HG03280 (cell line): Measurements from ENCODE around the gene DTNA.
"Not testable (repeated sequence)": the region's sequence is repeated elsewhere in the genome, so short reads cannot be mapped to it uniquely, and the experiment has no call there.

Experiments used
- ATAC-seq: cut with Tn5 transposase; IDR thresholded peaks from one replicate; pipeline ENCODE4 v1.9.1; 2021; ENCODE audit warnings: mild to moderate bottlenecking, moderate library complexity; ENCODE audit not compliant: unreplicated experiment

DTNA gene

DNA sequence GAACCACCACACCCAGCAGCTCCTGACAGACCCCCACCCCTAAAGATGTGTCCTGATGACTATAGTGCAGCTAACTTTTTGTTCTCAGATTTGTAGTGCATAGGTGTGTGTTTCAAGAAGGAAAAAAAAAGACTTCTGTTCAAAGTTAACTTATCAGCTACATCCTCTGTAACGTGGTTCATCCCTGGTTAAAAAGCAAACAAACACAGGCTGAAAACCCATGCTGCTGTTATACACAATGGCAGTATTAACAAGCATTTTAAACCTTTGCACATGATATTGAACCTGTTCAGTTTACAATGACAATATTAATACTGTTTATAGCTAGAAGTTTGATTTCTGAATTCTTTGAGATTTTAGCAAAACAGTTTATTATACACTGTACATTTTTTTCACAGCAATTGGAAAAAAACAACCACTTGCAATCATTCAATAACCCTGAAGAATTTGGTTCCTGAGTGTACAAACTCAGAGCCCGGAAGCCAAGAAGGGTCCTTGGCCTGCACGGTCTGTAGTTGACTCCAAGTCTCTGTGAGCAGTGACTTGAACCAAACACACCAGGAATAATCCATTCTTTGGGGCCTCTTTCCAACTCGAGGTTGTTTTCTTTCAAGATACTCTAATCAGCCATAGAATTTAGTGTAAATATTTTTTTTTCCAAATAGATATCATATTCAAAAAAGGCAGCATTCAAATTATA is 177.9 kb downstream of the DTNA start:
- ATAC-seq, result no peak

DNA sequence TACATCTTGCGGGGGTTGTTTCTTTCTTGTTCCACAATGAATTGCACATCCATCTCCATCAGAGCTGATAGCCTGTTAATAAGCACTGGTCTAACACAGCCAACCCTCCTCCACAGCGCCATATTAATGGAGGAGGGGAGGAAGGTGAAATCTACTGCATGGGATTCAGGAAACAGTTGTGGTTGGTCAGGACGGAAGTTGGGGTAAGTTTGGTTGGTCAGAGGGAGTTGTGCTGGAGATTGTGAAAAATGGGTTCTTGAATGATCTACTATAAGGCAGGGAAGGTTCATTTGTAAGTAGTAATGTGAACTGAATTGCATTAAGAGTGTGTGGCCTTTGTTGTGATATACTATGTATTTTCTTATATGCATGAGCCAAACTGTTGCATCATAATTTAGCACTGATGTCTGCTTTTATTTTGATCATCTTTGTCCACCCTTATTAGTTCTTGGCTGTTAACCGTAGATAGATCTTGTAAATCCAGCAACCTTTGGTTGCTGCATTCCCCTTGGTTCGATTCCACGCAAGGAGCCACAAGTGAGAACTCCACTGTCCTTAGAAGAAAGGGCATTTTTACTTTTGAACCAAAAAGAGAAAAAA is 180.5 kb downstream of the DTNA start:
- no peak for ATAC-seq

DNA sequence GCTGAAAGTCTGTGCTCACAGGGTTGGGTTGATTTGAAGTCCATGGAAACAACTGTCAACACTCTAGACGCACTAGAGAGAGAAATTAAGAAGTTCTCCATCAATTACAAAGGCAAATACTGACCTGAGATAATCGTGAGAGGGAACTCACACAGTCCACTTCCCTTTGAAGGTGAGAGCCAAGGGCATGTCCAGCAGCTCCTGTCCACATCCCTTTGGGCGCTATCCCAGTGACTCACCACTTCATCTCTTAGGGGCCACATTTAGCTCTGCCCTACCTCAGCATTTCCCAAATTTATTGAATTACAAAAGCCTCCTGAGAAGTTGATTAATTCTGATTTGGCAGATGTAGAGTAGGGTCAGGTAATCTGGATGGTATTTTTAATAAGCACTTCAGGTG is 182.3 kb downstream of the DTNA start:
- no peak for ATAC-seq

DNA sequence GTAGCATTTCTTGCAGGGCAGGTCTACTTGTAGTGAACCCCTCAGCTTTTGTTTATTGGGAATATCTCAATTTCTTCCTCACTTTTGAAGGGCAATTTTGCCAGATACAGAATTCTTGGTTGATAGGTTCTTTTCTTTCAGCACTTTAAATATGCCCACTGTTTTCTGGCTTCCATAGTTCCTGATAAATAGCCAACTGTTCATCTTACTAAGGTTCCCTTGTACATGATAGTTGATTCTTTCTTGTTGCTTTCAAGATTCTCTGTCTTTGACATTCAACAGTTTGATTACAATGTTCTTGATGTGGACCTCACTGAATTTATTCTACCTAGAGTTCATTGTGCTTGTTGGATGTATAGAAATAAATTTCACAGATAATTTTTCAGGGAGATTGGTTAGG is 183.1 kb downstream of the DTNA start:
- no peak for ATAC-seq

DNA sequence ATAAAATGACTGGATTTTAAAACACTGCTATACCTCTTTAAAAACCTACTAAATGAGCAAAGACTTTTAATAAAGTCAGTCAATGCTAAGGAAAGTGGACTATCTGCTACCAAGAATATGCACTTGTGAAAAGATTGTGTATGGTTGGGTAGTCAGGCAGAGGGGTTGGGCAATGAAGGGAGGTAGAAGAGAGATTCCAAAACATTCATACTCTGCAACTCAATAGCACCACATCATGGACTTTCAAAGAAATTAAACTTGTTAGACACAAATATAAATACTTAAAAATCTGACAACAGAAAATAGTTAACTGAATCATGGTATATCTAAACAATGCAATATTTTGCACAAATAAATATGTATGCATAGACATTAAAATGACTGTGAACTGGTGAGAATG is 191.2 kb downstream of the DTNA start:
- ATAC-seq, result no peak

DNA sequence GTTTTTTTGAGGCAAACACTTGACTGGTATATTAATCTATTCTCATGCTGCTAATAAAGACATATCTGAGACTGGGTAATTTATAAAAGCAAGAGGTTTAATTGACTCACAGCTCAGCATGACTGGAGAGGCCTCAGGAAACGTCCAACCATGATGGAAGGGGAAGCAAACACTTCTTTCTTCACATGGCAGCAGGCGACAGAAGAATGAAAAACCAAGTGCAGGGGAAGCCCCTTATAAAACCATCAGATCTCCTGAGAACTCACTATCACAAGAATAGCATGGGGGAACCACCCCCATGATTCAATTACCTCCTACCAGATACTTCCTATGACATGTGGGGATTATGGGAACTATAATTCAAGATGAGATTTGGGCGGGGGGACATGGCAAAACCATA is 194.9 kb downstream of the DTNA start:
- ATAC-seq, result no peak

DNA sequence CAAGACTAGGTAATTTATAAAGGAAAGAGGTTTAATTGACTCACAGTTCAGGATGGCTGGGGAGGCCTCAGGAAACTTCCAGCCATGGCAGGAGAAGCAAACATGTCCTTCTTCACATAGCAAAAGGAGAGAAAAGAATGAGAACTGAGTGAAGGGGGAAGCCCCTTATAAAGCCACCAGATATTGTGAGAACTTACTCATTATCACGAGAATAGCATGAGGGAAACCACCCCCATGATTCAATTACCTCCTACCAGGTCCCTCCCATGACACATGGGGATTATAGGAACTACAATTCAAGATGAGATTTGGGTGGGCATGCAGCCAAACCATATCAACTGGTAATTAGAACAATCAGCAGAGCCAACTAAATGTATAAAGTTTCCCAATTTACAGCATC is 196.9 kb downstream of the DTNA start:
- ATAC-seq, result not testable (repeated sequence)

DNA sequence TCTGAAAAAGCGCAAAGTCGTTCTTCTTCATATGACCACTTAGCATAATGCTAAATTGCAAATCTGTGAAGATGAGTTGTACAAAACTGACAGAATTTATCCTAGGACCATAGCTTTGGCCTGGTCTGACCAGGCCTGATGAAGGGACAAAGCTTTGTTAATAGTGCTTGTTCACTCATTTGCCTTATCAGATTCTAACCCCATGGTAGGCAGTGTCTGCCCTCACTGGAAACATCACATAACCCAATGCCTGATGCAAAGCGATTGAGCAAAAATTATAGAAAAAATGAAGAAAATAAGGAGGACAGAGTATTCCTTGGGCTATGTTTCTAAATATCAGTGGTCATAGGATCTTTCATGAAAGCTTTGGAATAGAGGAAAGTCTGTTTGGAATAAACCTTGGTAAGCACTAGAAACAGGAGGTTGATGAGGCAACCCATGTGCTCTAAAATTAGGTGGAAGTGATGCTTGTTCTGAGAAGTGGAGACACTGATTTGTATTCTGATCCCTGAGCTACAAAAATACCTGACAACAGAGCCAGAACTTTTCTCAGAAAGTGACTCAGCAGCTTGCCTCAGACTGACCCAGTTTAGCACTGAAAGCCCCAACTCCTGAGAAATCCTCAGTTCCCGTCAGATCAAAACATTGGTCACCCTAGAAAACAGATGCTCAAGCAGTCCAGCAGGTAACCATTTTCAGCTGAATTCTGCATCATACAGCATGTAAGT is 199.7 kb downstream of the DTNA start:
- no peak for ATAC-seq

DNA sequence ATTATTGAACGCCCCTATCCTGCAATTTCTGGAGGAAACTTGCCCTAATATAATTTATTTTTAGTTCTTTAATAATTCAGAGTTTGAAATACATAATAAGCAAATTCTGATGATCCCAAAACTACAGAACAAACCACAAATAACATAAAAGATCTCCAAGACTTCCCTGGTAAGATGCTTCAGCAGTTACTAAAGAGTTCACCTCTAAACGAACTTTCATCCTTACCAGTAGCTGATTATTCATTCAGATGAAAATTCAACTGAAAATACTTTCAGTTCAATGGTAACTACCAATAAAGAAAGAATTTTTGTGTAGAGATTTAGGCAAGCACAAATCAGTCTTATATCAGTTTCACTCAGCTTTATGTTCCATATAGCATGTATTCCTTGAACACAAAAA is 201.0 kb downstream of the DTNA start:
- ATAC-seq, result no peak

DNA sequence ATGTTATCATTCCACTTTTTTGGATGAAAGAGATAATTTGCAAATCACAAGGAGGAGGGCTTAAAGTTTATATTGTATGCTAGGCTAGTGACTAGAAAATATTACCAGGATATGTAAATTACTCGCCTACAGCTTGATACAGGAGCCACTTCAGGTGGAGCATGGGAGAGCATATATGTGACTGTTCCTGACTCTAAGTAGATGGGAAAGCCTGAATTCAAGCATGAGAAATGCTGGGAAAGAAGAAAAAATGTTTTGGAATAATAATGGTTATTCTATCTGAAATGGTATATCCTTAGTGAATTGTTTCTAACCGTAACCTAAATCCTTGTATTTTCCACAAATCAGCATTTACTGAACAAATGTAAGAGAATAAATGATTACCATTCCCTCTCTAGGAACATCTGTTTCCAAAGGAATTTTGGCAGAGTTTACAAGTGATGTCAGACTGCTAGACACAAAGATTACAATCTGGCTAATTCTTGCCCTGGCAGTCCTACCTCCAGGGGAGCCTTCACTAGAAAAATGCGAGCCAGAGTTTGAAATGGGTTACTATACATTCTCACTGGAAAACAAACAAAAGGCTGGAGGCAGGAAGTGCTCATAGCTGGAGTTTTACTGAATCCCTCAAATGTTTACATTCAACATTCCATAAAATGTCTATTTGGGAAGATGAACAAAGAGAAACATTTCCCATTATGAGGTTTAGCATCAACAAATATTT is 201.7 kb downstream of the DTNA start:
- ATAC-seq, result no peak

DNA sequence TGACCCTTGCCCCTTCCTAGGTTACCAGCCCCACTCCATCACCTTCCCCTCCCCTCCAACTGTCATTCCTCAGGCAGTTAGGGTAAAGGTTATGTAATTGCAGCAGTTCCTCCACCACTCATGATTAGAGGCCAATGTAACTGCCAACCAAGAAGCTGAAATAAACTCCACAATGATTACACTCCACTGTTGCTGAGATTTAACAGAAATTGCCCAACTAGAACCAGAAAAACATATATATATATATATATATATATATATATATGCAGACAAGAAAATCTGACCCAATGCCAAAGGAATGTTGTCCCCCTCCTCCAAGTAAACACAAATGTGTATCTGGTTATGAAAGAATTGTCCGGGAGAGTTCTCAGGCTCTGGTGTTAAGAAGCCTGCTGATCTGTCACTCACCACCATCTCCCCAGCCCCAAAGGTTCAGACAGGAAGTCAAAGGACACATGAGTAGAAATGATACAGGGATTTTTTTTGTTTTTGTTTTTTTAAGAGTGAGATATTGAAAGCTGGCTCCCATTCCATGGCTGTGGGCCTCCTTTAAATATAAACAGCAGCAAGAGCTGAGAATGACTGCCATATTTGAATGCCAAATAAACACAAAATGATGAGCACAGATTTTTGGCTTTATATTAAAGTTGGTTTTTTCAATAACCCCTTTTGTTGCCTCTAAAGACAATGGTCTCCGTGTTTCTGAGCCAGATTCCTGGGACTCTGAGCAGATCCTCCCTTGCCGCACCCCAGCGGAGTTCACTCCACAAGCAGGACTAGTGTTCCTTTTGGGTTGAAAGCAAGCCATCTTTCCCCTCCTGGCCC is 204.0 kb downstream of the DTNA start:
- no peak for ATAC-seq

DNA sequence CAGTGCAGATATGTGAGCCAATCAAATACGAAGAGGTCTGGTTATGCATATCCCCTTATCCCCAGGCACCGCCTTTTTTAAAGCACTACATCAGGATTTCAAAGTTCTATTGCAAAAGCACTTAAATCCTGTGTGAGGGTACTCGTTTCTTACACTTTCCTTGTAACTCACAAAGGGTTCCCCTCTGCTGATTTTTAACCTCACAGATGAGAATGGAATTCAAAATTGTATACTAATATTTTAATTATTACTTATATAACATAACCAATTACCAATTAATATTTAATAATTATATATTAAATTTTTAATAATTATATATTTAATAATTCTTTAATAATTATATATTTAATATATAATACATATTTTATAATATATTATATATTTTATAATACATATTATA is 204.9 kb downstream of the DTNA start:
- no peak for ATAC-seq

DNA sequence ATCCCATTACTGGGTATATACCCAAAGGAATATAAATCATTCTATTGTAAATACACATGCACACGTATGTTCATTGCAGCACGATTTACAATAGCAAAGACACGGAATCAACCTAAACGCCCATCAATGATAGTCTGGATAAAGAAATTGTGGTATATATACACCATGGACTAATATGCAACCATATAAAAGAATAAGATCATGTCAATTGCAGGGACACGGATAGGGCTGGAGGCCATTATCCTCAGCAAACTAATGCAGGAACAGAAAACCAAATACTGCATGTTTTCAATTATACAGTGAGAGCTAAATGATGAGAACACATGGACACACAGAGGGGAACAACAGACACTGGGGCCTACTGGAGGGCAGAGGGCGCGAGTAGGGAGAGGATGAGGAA is 206.4 kb downstream of the DTNA start:
- ATAC-seq, result not testable (repeated sequence)

DNA sequence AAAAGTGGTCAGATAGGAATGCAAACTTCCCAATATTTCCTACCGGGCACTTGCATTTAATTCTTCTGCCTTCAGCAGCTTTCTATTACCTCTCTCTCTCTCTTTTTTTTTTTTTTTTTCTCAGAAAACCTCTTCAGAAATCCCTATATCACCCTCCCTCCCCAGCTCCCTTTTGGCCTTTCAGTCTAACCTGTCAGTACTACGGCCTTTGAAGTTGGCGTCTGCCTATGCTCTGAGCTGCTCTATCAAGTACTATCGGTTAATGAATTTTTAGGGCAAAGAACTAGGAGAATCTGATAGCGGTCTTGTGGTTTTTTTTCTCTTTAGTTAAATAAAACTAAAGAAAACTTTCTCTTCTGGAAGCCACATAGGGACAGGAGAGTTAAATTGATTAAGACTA is 208.8 kb downstream of the DTNA start:
- no peak for ATAC-seq

DNA sequence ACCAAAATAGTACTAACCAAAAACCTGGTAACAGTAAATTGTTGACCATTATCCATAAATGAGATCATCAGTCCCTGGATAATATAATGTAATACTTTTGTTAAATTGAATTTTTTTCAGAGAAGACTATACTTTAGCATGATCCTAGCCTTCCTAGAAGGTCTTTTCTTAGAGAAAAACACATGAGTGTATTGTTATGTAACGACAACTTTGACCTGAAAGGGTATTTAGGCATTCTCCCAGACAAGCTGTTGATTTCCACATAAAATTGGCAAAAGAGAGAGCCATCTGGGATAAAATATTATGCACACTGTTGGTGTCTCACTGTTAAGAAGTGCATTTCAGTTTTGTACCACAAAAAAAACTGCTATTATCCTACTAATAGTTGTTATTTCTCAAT is 211.1 kb downstream of the DTNA start:
- ATAC-seq, result no peak

DNA sequence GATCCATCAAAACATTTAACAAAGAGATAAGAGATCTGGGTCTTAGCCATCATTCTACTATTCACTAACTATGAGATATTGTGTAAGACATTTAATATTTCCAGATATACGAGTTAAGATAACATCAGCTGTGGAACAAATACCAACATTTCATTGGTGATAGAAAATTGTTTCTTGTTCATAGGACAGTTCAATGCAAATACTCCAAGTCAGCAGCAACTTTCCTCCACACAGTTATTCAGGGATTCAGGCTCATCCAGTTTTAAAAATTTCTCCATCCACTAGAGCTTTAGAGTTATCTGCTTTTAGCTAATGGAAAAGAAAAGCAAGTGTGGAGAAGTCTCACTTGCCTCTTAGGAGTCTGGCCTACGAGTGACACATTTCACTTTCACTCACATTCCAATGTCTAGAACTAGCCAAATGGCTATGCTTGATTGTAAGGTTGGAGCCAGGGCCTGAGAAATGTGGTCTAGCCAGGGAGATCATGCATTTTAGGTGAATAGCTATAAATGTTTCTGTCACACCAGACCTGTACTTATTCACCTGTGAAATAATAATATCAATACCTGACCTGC is 211.8 kb downstream of the DTNA start:
- ATAC-seq, result no peak

DNA sequence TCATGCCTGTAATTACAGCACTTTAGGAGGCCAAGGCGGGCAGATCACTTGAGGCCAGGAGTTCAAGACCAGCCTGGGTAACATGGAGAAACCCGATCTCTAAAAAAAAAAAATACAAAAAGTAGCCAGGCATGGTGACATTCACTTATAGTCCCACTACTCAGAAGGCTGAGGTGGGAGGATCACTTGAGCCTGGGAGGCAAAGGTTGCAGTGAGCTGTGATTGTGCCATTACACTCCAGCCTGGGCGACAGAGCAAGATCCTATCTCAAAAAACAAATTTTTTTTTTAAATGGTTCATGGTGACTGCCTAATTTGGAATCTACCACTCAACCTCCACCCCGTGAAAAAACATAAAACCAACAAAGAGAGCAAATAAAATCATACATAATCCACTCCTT is 212.5 kb downstream of the DTNA start:
- ATAC-seq, result not testable (repeated sequence)

DNA sequence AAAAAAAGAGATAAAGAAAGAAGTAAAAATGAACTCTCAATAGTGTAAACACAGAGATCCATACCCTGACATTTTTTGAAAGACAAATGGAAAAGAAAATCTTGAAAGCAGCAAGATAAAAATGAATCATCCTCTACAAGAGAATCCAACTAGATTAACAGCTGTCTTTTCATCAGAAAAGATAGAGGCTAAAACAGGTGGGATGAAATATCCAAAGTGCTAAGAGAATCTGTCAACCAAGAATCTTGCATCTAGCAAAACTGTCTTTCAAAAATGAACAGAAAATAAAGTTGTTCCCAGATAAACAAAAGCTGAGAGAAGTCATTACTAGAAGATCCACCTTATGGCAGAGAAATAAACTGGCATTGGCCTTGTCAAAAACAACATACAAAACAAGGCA is 213.8 kb downstream of the DTNA start:
- ATAC-seq, result no peak

DNA sequence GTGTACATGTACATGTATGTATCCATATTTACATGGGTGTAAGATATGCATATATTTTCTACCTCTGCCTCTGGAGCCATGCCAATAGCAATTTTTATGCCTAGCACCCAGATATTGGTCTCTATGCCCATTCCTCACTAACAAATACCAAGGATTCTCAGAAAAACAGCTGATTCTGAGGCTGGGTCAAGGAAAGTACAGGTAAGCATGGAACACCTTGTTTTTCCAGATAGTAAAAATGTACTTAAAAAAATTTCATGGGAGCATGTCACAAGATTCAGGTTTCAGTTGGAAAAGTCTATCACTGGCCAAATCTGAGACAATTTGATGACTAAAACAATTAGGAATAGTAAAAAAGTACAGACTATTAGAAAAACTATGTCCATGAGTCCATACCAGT is 216.6 kb downstream of the DTNA start:
- no peak for ATAC-seq

DNA sequence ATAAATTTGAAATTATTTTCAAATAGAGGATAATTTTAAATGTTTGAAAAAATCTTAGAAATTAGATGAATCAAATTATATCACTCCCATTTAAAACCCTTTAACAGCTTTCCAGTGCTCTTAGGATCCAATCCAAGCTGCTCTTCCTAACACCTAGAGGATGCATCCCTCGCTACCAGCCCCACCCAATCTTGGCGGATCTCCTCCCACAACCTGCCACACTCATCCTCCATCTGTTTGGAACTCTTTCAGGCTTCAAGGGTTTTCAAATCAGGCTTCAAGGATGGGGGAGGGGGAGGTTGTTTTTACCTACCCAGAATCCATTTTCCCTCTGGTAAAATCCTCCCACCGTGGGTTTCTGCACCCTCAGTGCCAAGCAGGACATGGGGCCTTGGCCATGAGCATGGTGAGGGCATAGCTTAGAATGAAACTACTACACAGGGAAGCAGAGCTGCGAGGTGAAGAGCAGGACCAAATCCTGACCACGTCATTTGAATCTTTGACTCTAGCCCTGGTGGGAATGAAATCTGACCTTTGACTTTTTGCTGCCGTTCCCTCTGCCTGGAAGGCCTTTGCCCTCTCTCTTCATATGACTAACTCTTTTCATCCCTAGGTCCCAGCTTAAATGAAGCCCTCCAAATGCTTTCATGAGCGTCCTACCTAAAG is 218.1 kb downstream of the DTNA start:
- ATAC-seq, result no peak
